OCI-LY1 (cell line): ENCODE data around the gene OAF.

Source experiments
- H2AFZ ChIP-seq: fragments of 200-600 bp; sonication (generic), shearing (Covaris generic); 2 replicates; pipeline ENCODE4 v1.6.0; 2014; ENCODE audit warnings: antibody characterized with exemption, mild to moderate bottlenecking, low read length
- H3F3A ChIP-seq: fragments of 200-600 bp; sonication (generic), shearing (Covaris generic); 2 replicates; pipeline ENCODE4 v1.6.0; 2014; ENCODE audit warnings: mild to moderate bottlenecking, antibody characterized with exemption, low read length, moderate library complexity; ENCODE audit not compliant: insufficient read depth
- H3K27ac ChIP-seq: fragments of 200-600 bp; sonication (generic); 2 replicates; pipeline ENCODE4 v1.5.1; 2014; ENCODE audit warnings: low read length, mixed run types, mild to moderate bottlenecking, low read depth; ENCODE audit not compliant: poor library complexity, severe bottlenecking
- H3K27me3 ChIP-seq: fragments of 200-600 bp; sonication (generic); 2 replicates; pipeline ENCODE4 v1.6.0; 2014; ENCODE audit warnings: antibody characterized with exemption, mild to moderate bottlenecking, low read length, moderate library complexity; ENCODE audit not compliant: insufficient read depth
- H3K36me3 ChIP-seq: fragments of 200-600 bp; sonication (generic); 2 replicates; pipeline ENCODE4 v1.6.1; 2014; ENCODE audit warnings: mild to moderate bottlenecking, antibody characterized with exemption, low read length, moderate library complexity, mixed read lengths; ENCODE audit not compliant: insufficient read depth
- H3K4me1 ChIP-seq: fragments of 200-600 bp; sonication (generic); 2 replicates; pipeline ENCODE4 v1.5.1; 2014; ENCODE audit warnings: mild to moderate bottlenecking, low read length, moderate library complexity; ENCODE audit not compliant: insufficient read depth, severe bottlenecking
- H3K4me2 ChIP-seq: fragments of 200-600 bp; sonication (generic), shearing (Covaris generic); 2 replicates; pipeline ENCODE4 v1.6.1; 2014; ENCODE audit warnings: low read length
- H3K4me3 ChIP-seq: fragments of 200-600 bp; sonication (generic); 2 replicates; pipeline ENCODE4 v1.5.1; 2014; ENCODE audit warnings: low read length, low read depth, mild to moderate bottlenecking, mixed read lengths; ENCODE audit not compliant: poor library complexity, severe bottlenecking
- H3K79me2 ChIP-seq: fragments of 200-600 bp; shearing (Covaris generic); 2 replicates; pipeline ENCODE4 v1.6.1; 2016; ENCODE audit warnings: mixed run types, low read length, mixed read lengths; ENCODE audit not compliant: insufficient read depth
- H3K9ac ChIP-seq: fragments of 200-600 bp; sonication (generic), shearing (Covaris generic); 2 replicates; pipeline ENCODE4 v1.6.1; 2014; ENCODE audit warnings: mild to moderate bottlenecking, low read length, mixed read lengths
- H3K9me2 ChIP-seq: fragments of 200-600 bp; sonication (generic), shearing (Covaris generic); 2 replicates; pipeline ENCODE4 v1.6.1; 2014; ENCODE audit warnings: low read depth, mild to moderate bottlenecking, low read length, mixed read lengths
- H3K9me3 ChIP-seq: fragments of 200-600 bp; shearing (Covaris generic); 2 replicates; pipeline ENCODE4 v1.6.1; 2014; ENCODE audit warnings: low read length, mixed read lengths
- H4K20me1 ChIP-seq: fragments of 200-600 bp; sonication (generic), shearing (Covaris generic); 2 replicates; pipeline ENCODE4 v1.6.0; 2016; ENCODE audit warnings: mild to moderate bottlenecking, low read length; ENCODE audit not compliant: insufficient read depth
- CTCF ChIP-seq: fragments of 200-600 bp; sonication (generic), shearing (Covaris generic); IDR thresholded peaks from 2 replicates; pipeline ENCODE4 v1.5.1; 2017; ENCODE audit warnings: mild to moderate bottlenecking, antibody characterized with exemption, low read length, moderate library complexity, mixed read lengths
- EZH2 ChIP-seq: fragments of 200-600 bp; sonication (generic), shearing (Covaris generic); IDR thresholded peaks from 2 replicates; pipeline ENCODE4 v1.8.0; 2017; ENCODE audit warnings: borderline replicate concordance, mixed run types, mild to moderate bottlenecking, antibody characterized with exemption, low read length, moderate library complexity, mixed read lengths

The OAF gene

GRCh38 chr11:120230433-120231071, 19.7 kb downstream of the OAF start:
- Histone ChIP-seq H3K27ac (no peak overlapping the region), H3K9ac (no peak overlapping the region), H3F3A (no peaks in the 10 kb centered on the region), H3K9me3 (no peaks in the 10 kb centered on the region), H2AFZ (no peak overlapping the region), H3K4me3 (no peak overlapping the region), H3K4me1 (no peaks in the 10 kb centered on the region), H3K9me2 (no peaks in the 10 kb centered on the region), H3K4me2 (no peak overlapping the region), H3K79me2 (no peaks in the 10 kb centered on the region), H3K36me3 (no peaks in the 10 kb centered on the region), H4K20me1 (no peaks in the 10 kb centered on the region), H3K27me3 (no peaks in the 10 kb centered on the region)
- no peak for TF ChIP-seq EZH2
- TF ChIP-seq CTCF, result no peak

GRCh38 chr11:120231963-120232362, 21.1 kb downstream of the OAF start:
- no peaks in the 10 kb centered on the region for H3K9me3 ChIP-seq
- no peak overlapping the region for H3K9ac ChIP-seq
- no peak overlapping the region for H3K4me2 ChIP-seq
- H3F3A ChIP-seq, result no peaks in the 10 kb centered on the region
- H3K27me3 ChIP-seq, result no peaks in the 10 kb centered on the region
- no peak overlapping the region for H3K4me3 ChIP-seq
- H4K20me1 ChIP-seq, result no peaks in the 10 kb centered on the region
- no peak overlapping the region for H2AFZ ChIP-seq
- H3K36me3 ChIP-seq, result no peaks in the 10 kb centered on the region
- TF ChIP-seq EZH2 (no peak), CTCF (no peak)
- no peaks in the 10 kb centered on the region for H3K4me1 ChIP-seq
- H3K79me2 ChIP-seq, result no peaks in the 10 kb centered on the region
- no peaks in the 10 kb centered on the region for H3K9me2 ChIP-seq
- H3K27ac ChIP-seq, result no peak overlapping the region

GRCh38 chr11:120233207-120233803, 22.5 kb downstream of the OAF start:
- no peaks in the 10 kb centered on the region for H3K9me2 ChIP-seq
- H3K9me3 ChIP-seq, result no peaks in the 10 kb centered on the region
- no peaks in the 10 kb centered on the region for H3F3A ChIP-seq
- no peak overlapping the region for H3K4me2 ChIP-seq
- no peaks in the 10 kb centered on the region for H3K4me1 ChIP-seq
- H3K9ac ChIP-seq, result no peak overlapping the region
- TF ChIP-seq CTCF (no peak), EZH2 (no peak)
- no peaks in the 10 kb centered on the region for H3K27me3 ChIP-seq
- no peak overlapping the region for H3K27ac ChIP-seq
- H3K36me3 ChIP-seq, result no peaks in the 10 kb centered on the region
- no peak overlapping the region for H2AFZ ChIP-seq
- H4K20me1 ChIP-seq, result no peaks in the 10 kb centered on the region
- no peak overlapping the region for H3K4me3 ChIP-seq
- H3K79me2 ChIP-seq, result no peaks in the 10 kb centered on the region
